HG02588 (cell line): ENCODE measurements around the gene ISCU.
"Not testable (repeated sequence)": the region's sequence is repeated elsewhere in the genome, so short reads cannot be mapped to it uniquely, and the experiment has no call there.

Experiments
- ATAC-seq: cut with Tn5 transposase; IDR thresholded peaks from one replicate; pipeline ENCODE4 v1.9.1; 2021; ENCODE audit warnings: mild to moderate bottlenecking, moderate library complexity; ENCODE audit not compliant: unreplicated experiment

Gene ISCU

GRCh38 chr12:108586306-108586705 is 23.9 kb downstream of the ISCU start:
- ATAC-seq, result no peak

GRCh38 chr12:108587826-108588225 is 25.4 kb downstream of the ISCU start:
- ATAC-seq, result no peak

GRCh38 chr12:108589028-108589839 is 26.8 kb downstream of the ISCU start:
- ATAC-seq, result no peak

- no peak for ATAC-seq
Observed at GRCh38 chr12:108589840-108590229, 27.4 kb downstream of the ISCU start.

GRCh38 chr12:108590463-108590862 is 28.1 kb downstream of the ISCU start:
- not testable (repeated sequence) for ATAC-seq

GRCh38 chr12:108591267-108591980 is 29.0 kb downstream of the ISCU start:
- no peak for ATAC-seq

- ATAC-seq, result no peak
Observed at GRCh38 chr12:108592033-108592909, 29.9 kb downstream of the ISCU start.

- ATAC-seq, result no peak
Observed at GRCh38 chr12:108594323-108594903, 32.0 kb downstream of the ISCU start.

- no peak for ATAC-seq
Observed at GRCh38 chr12:108594960-108595710, 32.7 kb downstream of the ISCU start.

GRCh38 chr12:108595711-108596647 is 33.6 kb downstream of the ISCU start:
- ATAC-seq, result no peak

- ATAC-seq, result no peak
Observed at GRCh38 chr12:108596854-108597558, 34.6 kb downstream of the ISCU start.

- ATAC-seq, result no peak
Observed at GRCh38 chr12:108597559-108598471, 35.4 kb downstream of the ISCU start, which contains the start of gene TMEM119. Gene TMEM119, minus strand, starts transcription at chr12:108598084. Its CDS starts 5,701 bp downstream, at chr12:108592383.

GRCh38 chr12:108598553-108599250 is 36.3 kb downstream of the ISCU start:
- no peak for ATAC-seq

GRCh38 chr12:108599541-108599940 is 37.1 kb downstream of the ISCU start:
- no peak for ATAC-seq

GRCh38 chr12:108599948-108600701 is 37.7 kb downstream of the ISCU start:
- no peak for ATAC-seq

GRCh38 chr12:108600702-108601007 is 38.3 kb downstream of the ISCU start:
- ATAC-seq, result no peak
